ENCODE data around the gene HSD17B1. TPM values are rescaled to one million over a fixed set of nuclear protein-coding genes. Genes with fewer than 3 reads are reported as not detected.

HSD17B1 gene
- total and polyA plus RNA-seq, 2 of the 4 experiments (the other 2 are of a cell fraction) = 0.72 to 1.4 TPM

DNA sequence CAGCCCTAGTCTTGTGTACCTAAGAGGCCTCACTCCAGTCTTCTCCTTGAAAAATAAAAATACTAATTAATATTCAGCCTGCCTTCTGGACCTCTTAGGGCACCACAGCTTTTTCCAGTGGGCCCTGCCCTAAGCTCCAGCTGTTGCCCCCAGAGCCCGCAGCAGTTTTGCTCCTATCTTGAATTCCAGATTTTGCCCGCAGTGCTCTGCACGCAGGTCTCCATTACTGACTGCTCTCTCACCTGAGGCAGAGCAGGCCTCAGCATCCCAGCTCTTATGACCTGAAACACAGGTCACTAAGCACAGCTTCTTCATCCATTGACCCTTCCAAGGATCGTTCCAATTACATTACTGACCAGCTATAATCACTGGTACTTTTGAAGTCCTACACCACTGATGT is 45.1 kb upstream of the HSD17B1 start:
- no TSS peak for BruUV-seq (replicated peaks)
- Histone ChIP-seq H2AFZ (replicated peaks; ENCODE audit: low read length, poor library complexity) (no peak overlapping the region), H2BK120ac (ENCODE audit: low read depth, low read length) (no peak overlapping the region), H2AK5ac (ENCODE audit: low read depth, low read length) (no peak overlapping the region), H3K9ac (ENCODE audit: low read depth, low read length) (no peak overlapping the region), H3K23ac (ENCODE audit: low read depth, low read length) (no peak overlapping the region), H3K9me1 (ENCODE audit: insufficient read depth, low read length) (peaks cover 10% of the 10 kb centered on the region; the same call in 1 of the 2 replicates), H4K8ac (ENCODE audit: low read depth in 2 of 2, low read length in 2 of 2) (no peak overlapping the region), H4K91ac (ENCODE audit: insufficient read depth, low read depth, low read length) (no peak overlapping the region), H3K9me3 (ENCODE audit: control insufficient read depth, insufficient read depth, low read length) (no peaks in the 10 kb centered on the region), H4K5ac (ENCODE audit: low read depth, low read length) (no peak overlapping the region), H2BK20ac (ENCODE audit: low read depth, low read length) (no peak overlapping the region), H3K4me2 (ENCODE audit: low read depth, low read length) (no peak overlapping the region), H3K18ac (ENCODE audit: low read depth, low read length) (no peak overlapping the region), H2AK9ac (replicated peaks; ENCODE audit: low read depth, low read length, poor library complexity) (no peak overlapping the region), H2BK5ac (ENCODE audit: low read depth, low read length, poor library complexity, severe bottlenecking) (no peak overlapping the region), H3K27ac (ENCODE audit: insufficient read depth, low read length) (no peak overlapping the region), H2BK15ac (ENCODE audit: low read depth, low read length) (no peak overlapping the region), H3K36me3 (ENCODE audit: control insufficient read depth, insufficient read depth, low read length) (peaks cover 27% of the 10 kb centered on the region), H3K27me3 (ENCODE audit: control insufficient read depth, insufficient read depth, low read length) (no peaks in the 10 kb centered on the region), H3K79me1 (ENCODE audit: low read depth in 1 of 2, low read length in 2 of 2) (no peaks in the 10 kb centered on the region), H3K14ac (replicated peaks; ENCODE audit: low read depth, low read length) (no peak overlapping the region), H3K56ac (ENCODE audit: extremely low read depth, insufficient read depth, low read length) (no peak overlapping the region), H3K4ac (ENCODE audit: low read depth, low read length) (no peak overlapping the region), H3K4me3 (ENCODE audit: insufficient read depth, low read depth, low read length) (no peak overlapping the region), H4K20me1 (ENCODE audit: insufficient read depth, low read length) (no peaks in the 10 kb centered on the region), H3K4me1 (ENCODE audit: control insufficient read depth, insufficient read depth, low read length) (peaks cover 8% of the 10 kb centered on the region)
- dilution Hi-C loops (cut with HindIII; ENCODE audit: low sequenced_read_pairs, unreplicated experiment) = no loop called here
- in situ Hi-C loops (cut with MboI; ENCODE audit: low sequenced_read_pairs) = no loop called here
- intact Hi-C loops (cut with micrococcal nuclease) = no loop called here
- CTCF ChIA-PET = interaction anchor here (1.3 kb wide), 1 partner anchor 19 kb away, joined by 3 read pairs; no protein-coding TSS in a partner anchor
- whole genome bisulfite sequencing, 2 experiments (ENCODE audit: extremely low coverage in 2 of 2, insufficient read length in 1 of 2) = no CpG with 5 or more reads among the region's 4 CpGs
- no peak for DNase-seq
- no peak for ATAC-seq (ENCODE audit: low read depth)
- POLR2A ChIA-PET (ENCODE audit: unreplicated experiment) = no interaction called here
- TF ChIP-seq CEBPB (IDR thresholded peaks at IDR 0.05; ENCODE audit: low read depth, low read length) (no peak), CHD1 (IDR thresholded peaks at IDR 0.05; ENCODE audit: low read depth, low read length) (no peak), NFE2L2 (IDR thresholded peaks at IDR 0.05; ENCODE audit: low read depth, low read length) (no peak), RCOR1 (IDR thresholded peaks at IDR 0.05; ENCODE audit: insufficient replicate concordance, low read length) (no peak), MAFK (IDR thresholded peaks at IDR 0.05; ENCODE audit: low read depth, low read length) (no peak), SMC3 (IDR thresholded peaks at IDR 0.05; ENCODE audit: low read depth, low read length) (no peak), BHLHE40 (IDR thresholded peaks at IDR 0.05; ENCODE audit: low read depth, low read length) (no peak), POLR2A (IDR thresholded peaks at IDR 0.05; ENCODE audit: low read depth, low read length) (no peak)
- TF ChIP-seq, protein P1, sequence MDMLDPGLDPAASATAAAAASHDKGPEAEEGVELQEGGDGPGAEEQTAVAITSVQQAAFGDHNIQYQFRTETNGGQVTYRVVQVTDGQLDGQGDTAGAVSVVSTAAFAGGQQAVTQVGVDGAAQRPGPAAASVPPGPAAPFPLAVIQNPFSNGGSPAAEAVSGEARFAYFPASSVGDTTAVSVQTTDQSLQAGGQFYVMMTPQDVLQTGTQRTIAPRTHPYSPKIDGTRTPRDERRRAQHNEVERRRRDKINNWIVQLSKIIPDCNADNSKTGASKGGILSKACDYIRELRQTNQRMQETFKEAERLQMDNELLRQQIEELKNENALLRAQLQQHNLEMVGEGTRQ (IDR thresholded peaks at IDR 0.05; ENCODE audit: low read depth, low read length) = no peak
- TF ChIP-seq, protein P2, sequence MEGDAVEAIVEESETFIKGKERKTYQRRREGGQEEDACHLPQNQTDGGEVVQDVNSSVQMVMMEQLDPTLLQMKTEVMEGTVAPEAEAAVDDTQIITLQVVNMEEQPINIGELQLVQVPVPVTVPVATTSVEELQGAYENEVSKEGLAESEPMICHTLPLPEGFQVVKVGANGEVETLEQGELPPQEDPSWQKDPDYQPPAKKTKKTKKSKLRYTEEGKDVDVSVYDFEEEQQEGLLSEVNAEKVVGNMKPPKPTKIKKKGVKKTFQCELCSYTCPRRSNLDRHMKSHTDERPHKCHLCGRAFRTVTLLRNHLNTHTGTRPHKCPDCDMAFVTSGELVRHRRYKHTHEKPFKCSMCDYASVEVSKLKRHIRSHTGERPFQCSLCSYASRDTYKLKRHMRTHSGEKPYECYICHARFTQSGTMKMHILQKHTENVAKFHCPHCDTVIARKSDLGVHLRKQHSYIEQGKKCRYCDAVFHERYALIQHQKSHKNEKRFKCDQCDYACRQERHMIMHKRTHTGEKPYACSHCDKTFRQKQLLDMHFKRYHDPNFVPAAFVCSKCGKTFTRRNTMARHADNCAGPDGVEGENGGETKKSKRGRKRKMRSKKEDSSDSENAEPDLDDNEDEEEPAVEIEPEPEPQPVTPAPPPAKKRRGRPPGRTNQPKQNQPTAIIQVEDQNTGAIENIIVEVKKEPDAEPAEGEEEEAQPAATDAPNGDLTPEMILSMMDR (conservative IDR thresholded peaks at IDR 0.05; ENCODE audit: low read depth, low read length) = no peak
- TF ChIP-seq, protein P3, sequence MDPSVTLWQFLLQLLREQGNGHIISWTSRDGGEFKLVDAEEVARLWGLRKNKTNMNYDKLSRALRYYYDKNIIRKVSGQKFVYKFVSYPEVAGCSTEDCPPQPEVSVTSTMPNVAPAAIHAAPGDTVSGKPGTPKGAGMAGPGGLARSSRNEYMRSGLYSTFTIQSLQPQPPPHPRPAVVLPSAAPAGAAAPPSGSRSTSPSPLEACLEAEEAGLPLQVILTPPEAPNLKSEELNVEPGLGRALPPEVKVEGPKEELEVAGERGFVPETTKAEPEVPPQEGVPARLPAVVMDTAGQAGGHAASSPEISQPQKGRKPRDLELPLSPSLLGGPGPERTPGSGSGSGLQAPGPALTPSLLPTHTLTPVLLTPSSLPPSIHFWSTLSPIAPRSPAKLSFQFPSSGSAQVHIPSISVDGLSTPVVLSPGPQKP (IDR thresholded peaks at IDR 0.05; ENCODE audit: borderline replicate concordance, low read depth, low read length) = no peak

Measured in IMR-90 (cell line).